ENCODE measurements around the gene CEP85L.

DNA sequence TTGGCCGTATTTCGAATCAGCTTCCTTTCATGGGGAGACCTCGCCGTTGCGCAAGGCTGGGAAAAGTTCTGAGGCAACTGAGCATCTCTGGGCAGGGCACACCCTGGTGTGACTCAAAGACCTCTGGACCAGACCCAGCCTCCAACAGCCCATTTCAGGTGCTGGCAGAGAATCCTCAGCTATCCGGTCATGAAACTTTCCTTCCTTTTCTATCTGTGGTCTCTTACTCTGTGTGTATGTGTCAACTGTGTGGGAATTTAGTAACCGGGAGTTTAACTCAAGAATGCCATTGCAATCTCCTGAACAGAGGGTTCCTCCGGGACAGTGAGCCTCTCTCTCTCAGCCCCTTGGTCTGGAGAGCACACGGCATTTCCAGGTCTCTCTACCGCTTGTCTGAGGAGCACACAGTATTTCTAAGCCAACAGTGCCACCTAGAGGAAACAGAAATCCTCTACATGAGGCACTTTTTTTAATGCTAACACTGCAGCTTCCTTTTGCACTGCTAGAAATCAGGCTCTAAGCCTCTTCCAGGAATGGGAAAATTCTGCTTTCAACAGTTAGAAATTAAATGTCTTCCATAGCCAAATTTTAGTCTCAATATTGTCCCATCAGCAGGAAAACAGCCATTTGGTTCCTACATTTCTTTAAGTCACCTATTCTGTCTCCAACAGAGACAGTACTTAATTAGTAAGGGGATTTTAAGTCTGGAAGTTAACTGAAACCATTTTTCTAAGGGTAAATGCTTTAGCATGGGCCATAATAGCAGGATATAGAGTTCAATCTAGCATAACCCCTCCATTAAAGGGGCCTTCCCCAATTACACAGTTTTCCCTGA lies 70.6 kb downstream of the CEP85L start:
- peak; percentile 65 to 78 (median 75) for TF ChIP-seq CTCF (IDR thresholded peaks at IDR 0.05)
- no peak for TF ChIP-seq POLR2A (IDR thresholded peaks at IDR 0.05; ENCODE audit: low read depth)
